ENCODE data around the gene DNAJB5.
A peak's percentile ranks its signal among the peaks of the same experiment; 100 is the strongest.

Gene DNAJB5

GRCh38 chr9:34985311-34985899 lies 4.1 kb upstream of the DNAJB5 start:
- DNase-seq = no peak

DNA sequence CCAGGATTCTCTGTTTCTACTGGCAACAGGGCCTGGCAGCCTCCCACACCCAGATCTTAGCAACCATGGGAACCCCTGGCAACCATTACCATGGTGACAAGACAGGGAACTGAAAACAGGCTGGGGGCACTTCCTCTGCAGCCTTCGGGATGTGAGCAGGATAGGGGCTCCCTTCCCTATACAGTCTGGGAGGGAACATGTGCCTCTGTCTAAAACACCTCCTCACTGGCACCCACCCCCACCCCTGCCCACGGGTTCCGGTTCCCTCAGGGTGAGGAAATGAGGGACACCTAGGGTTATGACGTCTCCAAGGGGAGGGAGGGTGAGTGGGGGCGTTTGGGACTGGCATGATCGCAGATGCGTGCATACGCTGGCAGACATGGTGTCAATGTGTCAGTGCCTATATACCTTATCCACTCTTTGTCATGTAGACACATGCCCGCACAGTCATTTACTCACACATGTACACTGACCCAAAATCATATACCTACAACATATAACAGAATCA lies 3.0 kb upstream of the DNAJB5 start:
- no peak for DNase-seq

GRCh38 chr9:34987160-34987901 lies 2.2 kb upstream of the DNAJB5 start:
- no peak for DNase-seq

- no peak for DNase-seq
Observed at GRCh38 chr9:34988218-34989002, 1.1 kb upstream of the DNAJB5 start.

DNA sequence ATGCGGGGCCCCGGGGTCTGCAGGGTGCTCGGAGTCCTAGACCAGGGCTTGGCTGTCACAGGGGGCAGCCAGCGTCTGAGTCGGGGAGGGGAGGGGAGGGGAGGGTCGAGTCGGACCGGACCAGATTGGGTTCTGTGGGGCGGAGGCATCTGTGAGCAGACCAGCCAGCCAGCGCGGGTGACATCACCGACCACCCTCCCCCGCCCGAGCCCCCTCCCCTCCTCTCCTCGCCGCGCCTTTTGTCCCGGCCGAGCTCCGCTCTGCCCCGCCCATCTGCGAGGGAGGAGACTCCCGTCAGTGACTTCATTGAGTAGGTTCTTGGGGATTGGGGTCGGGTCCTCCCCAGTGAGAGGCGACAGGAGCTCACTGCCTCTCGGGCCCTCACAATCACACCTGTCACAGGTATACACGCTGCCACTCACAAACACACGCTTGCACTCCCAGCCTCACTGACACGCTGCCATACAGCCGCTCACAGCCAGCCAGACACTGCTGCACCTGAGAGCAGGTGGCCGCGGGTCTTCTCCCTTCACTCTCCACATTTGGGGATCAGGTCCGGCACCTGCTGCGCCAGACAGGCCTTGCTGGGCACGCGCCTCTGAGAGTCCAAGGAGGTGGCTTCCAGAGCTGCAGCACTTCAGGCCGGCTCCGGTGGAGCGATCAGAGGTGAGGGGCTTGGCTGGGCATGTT lies 546 bp downstream of the DNAJB5 start:
- no peak for DNase-seq

- DNase-seq = no peak
Observed at GRCh38 chr9:34990908-34991606, 1.5 kb downstream of the DNAJB5 start.

DNA sequence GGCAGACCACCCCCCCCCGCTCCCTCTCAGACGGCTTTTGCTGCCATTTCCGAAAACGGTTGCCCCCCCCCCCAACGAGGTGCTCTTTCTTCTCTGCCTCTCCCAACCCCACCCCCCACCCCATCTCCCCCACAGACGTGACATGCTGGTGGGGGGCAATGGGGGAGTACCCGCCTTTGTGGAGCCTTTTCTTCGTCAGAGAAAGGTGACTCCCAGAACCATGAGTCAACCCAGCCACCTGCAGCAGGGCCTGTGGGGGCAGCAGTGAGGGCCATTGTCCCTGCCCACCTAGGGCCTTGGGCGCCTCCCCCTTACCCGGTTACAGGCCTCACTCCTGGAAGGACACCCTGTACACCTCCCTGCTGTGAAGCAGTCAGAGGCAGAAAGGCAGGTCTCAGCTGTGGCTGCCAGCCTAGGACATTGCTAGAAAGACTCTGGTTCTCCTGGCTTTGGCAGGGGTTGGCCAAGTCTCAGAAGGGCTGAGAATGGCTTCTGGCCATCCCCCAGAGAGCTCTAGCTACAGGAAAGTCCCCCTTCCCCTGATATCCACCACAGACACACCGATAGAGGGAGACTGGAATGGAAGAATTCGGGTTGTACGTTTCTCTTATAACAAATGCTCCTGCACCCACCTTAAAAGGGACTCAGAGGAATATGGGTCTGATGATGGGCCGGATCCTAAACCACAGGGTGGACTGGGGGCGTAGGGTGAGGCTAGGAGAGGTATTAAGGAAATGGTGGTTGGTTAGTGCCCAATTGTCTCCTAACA lies 2.2 kb downstream of the DNAJB5 start:
- no peak for DNase-seq

DNA sequence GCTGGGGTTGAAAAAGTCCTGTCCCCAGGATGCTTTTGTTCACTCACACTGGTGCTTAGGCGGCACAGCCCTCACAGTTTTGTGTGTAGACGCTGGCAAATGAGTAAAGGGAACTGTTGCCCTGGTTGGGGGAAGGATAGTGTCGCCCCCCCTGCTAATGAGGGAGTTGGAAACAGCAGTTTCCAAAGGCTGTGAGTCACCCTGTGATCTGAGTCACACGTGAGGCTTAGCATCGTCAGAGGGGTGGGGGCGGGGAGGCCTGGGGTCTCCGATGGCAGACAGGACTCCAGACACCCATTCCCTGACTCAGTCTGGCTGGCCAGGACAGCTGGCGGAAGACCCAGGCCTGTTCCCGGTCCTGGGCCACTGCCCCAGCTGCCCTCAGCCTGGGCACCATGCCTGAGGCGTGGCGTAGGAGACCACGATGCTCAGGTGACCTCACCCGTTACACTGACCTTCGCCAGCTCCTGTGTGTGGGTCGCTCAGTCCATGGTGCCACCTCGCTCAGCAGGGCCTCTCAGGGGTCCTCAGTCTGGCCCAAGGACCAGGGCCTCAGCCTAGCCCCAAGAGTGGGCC lies 2.9 kb downstream of the DNAJB5 start:
- DNase-seq = no peak

DNA sequence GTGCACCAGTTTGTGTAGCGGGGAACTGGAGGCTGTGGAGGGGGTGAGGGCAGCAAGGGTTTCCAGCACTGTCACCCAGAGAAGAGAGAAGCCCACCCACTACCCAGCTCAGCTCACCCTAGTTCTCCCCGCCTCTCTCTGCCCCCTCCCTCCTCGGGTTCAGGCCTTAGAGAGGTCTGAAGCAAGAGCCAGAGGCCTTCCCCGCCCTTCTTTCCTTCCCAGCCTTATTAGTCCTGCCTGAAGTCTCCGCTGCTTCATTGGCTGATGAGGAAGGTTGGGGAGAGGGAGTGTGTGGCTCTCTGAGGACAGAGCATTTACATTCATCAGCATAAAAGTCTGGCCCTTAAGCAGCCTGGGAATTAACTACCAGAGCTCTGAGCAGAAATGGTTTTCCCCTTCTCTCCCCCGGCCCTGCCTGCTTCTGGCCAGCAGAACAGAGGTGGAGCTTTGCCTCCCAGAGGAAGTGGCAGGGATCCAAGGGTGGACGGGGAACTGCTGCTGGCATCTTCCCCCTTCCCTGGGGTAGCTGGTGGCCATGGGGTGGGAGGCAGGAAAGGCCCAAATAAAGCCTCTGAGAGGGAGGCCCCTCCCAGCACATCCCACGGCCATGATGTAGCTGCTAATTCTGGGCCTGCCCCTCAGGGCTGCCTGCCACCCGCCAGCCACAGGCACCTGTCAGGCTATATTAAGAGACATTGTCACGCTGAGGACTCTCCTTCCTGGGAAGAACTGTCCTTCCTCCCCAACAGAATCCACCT lies 4.1 kb downstream of the DNAJB5 start:
- peak; percentile 14 for DNase-seq

- peak; percentile 50 for DNase-seq
Observed at GRCh38 chr9:34994260-34994899, 4.8 kb downstream of the DNAJB5 start.

- DNase-seq = peak; percentile 47
Observed at GRCh38 chr9:34994900-34995669, 5.5 kb downstream of the DNAJB5 start.

- no peak for DNase-seq
Observed at GRCh38 chr9:34995670-34996060, 6.1 kb downstream of the DNAJB5 start.

GRCh38 chr9:34996181-34996904 lies 6.8 kb downstream of the DNAJB5 start:
- DNase-seq = no peak

GRCh38 chr9:34996905-34997279 lies 7.3 kb downstream of the DNAJB5 start:
- no peak for DNase-seq

DNA sequence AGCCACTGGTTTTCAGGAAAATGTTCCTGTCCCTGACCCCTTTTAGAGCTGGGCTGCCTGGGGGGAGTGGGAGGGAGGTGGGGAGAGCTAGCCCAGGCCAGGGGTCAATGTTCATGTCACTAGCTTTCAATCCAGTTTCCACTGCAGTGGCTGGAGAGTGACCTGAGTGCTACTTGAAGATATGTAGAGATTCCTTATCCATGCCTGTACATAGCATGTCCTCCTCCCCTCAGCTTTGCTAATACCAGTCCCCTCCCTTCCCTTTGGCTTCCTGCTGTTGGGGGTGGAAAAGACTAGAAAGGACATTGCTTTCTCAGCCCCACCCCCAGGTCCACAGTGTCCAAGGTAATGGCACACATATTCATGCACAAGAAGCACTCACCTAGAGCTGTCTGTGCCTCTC lies 7.8 kb downstream of the DNAJB5 start:
- no peak for DNase-seq

- DNase-seq = no peak
Observed at GRCh38 chr9:34998266-34998665, 8.7 kb downstream of the DNAJB5 start.

DNA sequence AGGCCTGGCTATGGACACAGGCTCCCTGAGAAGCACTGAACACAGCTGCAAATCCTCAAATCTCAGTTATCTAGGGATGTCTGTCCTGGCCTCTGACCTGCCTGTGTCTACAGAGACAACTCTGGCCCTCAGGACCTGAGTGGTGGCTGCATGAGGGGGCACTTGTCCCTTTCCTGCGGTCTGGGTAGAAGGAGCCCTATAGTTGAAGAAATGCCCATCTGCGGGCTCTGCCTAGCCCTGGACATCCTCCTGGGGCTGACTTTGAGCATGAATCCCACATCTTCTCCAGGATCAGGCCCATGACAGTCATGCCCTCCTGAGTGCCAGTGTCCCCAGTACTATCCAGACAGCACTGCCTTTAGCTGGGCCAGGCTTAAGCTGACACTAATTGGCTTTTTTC lies 10.0 kb downstream of the DNAJB5 start:
- no peak for DNase-seq

DNA sequence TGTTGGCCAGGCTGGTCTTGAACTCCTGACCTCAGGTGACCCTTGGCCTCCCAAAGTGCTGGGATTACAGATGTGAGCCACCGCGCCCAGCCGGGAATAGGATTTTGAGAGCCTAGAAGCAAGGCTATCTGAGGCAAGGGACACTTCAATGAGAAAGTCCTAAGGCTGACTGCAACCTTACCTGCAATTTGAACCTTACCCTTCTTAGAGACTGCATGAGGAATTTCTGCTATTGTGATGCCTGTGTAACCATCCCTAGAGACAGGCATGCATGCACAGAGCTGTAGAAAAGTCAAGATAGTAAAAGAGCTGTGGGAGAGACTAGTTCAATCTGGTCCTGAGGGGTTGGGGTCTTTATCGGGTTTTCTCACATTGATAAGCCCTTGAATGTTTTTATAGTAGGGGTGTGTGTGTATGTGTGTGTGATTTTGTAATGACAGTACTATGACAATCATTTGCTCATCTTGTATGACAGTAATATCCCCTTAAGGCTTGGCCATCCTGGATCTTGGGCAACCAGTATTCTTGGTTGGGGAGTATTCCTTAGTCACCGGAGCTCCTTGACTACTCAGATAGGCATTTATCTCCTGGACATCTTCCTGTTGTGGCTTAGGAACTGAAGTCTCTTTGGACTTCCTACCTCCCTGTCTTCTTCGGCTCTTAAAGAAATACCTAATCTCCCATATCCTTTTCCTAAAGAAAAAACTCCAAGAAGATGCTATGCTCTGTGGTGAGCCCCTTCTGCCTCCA lies 11.2 kb downstream of the DNAJB5 start:
- no peak for DNase-seq
